Peyer's patch (tissue), 4 donors: ENCODE data around the gene TNFRSF8. TPM values are rescaled to one million over a fixed set of nuclear protein-coding genes. Genes with fewer than 3 reads are reported as not detected.

Source experiments
- DNase-seq, 3 donors: peaks; one replicate each; pipeline ENCODE4 v3.0.0-alpha.2; 2017 to 2019
- H3K27ac ChIP-seq, 4 donors: fragments of 200-600 bp; sonication (generic); one replicate each; pipeline ENCODE4 v1.5.1; 2016 to 2019
- H3K27me3 ChIP-seq, 2 donors: fragments of 200-600 bp; sonication (generic); one replicate each; pipeline ENCODE4 v1.5.1; 2019
- H3K36me3 ChIP-seq, 3 donors: fragments of 200-600 bp; sonication (generic); one replicate each; pipeline ENCODE4 v1.5.1; 2016 to 2019
- H3K4me1 ChIP-seq, 4 donors: fragments of 200-600 bp; sonication (generic); one replicate each; pipeline ENCODE4 v1.5.1; 2016 to 2019
- H3K4me3 ChIP-seq, 4 donors: fragments of 200-600 bp; sonication (generic); 1 replicate in 3 of 4; 2 replicates in 1 of 4; pipeline ENCODE4 v1.5.1; 2016 to 2019; ENCODE audit warnings: mild to moderate bottlenecking in 1 of 4
- H3K9me3 ChIP-seq, 4 donors: fragments of 200-600 bp; sonication (generic); one replicate each; pipeline ENCODE4 v1.5.1; 2016 to 2019; ENCODE audit warnings: mild to moderate bottlenecking in 1 of 4
- POLR2A ChIP-seq, 2 donors: fragments of 450-650 bp; IDR thresholded peaks; one replicate each; pipeline ENCODE4 v1.5.1; 2017; ENCODE audit warnings: antibody characterized with exemption in 2 of 2, mild to moderate bottlenecking in 2 of 2, moderate library complexity in 2 of 2
- total RNA-seq, 4 donors: library from RNA; depleted of rRNA; stranded (reverse); fragments of >200 nt; gene quantifications; one replicate each; pipeline ENCODE4 v1.1.0, GENCODE V29; 2016
- TF ChIP-seq, protein P1 (sequence below), 6 experiments: fragments of 450-650 bp in 4 of 6; fragments of 200-600 bp in 2 of 6; sonication (generic) in 1 of 6; IDR thresholded peaks; one replicate each; pipeline ENCODE4 v1.5.1; 2017 to 2019; ENCODE audit warnings: antibody characterized with exemption in 6 of 6, mild to moderate bottlenecking in 3 of 6, moderate library complexity in 1 of 6

The TNFRSF8 gene
- total RNA-seq, 4 donors from 2014 or later: not detected

GRCh38 chr1:12129624-12130023, 66.5 kb downstream of the TNFRSF8 start:
- Histone ChIP-seq H3K4me1 (peaks cover 0 to 25% (median 17%) of the 10 kb centered on the region in 4 donors), H3K36me3 (no peaks in the 10 kb centered on the region), H3K27me3 (no peaks in the 10 kb centered on the region), H3K9me3 (no peaks in the 10 kb centered on the region), H3K27ac (no peak overlapping the region), H3K4me3 (no peak overlapping the region)
- peak in 1 of 3 donors; percentile 76 for DNase-seq
- no peak for TF ChIP-seq POLR2A (IDR thresholded peaks at IDR 0.05)
- TF ChIP-seq, protein P1, sequence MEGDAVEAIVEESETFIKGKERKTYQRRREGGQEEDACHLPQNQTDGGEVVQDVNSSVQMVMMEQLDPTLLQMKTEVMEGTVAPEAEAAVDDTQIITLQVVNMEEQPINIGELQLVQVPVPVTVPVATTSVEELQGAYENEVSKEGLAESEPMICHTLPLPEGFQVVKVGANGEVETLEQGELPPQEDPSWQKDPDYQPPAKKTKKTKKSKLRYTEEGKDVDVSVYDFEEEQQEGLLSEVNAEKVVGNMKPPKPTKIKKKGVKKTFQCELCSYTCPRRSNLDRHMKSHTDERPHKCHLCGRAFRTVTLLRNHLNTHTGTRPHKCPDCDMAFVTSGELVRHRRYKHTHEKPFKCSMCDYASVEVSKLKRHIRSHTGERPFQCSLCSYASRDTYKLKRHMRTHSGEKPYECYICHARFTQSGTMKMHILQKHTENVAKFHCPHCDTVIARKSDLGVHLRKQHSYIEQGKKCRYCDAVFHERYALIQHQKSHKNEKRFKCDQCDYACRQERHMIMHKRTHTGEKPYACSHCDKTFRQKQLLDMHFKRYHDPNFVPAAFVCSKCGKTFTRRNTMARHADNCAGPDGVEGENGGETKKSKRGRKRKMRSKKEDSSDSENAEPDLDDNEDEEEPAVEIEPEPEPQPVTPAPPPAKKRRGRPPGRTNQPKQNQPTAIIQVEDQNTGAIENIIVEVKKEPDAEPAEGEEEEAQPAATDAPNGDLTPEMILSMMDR (IDR thresholded peaks at IDR 0.05): no peak

DNA sequence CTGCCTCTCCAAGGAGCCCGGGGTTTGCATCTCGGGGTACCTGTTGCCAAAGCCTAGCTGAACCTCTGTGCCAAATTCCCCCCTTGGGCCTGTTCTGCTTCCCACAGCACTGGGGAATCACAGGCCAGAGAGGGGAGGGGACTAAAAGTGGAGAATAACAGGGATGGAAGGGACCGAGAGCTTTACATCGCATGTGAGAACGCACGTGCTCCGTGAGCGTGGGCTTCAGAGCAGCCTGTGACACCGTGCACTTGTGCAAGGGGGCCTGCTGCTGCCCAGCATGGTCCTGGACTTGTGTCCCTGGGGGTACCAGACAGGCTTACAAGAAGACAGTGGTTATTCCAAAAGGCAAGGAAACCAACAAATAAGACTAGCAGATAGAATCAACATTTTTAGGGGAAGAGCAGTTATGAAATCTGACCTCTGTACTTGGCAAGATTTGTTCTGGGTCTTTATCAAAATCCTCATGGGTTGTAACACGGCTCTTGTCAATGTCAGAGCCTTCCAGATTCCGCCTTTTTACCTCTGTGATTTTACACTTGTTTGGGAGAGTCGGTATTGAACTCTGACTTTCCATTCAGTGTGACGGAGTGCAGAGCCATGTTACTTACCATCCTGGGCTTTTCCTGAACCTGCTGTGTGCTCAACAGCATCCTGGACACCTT, 67.5 kb downstream of the TNFRSF8 start:
- TF ChIP-seq, protein P1 (IDR thresholded peaks at IDR 0.05): no peak
- TF ChIP-seq POLR2A (IDR thresholded peaks at IDR 0.05): no peak
- no peaks in the 10 kb centered on the region for H3K27me3 ChIP-seq
- H3K9me3 ChIP-seq: no peaks in the 10 kb centered on the region
- H3K36me3 ChIP-seq: no peaks in the 10 kb centered on the region
- H3K4me1 ChIP-seq: peaks cover 0 to 17% (median 10%) of the 10 kb centered on the region in 4 donors
- no peak for DNase-seq
- no peak overlapping the region for H3K27ac ChIP-seq
- no peak overlapping the region for H3K4me3 ChIP-seq

DNA sequence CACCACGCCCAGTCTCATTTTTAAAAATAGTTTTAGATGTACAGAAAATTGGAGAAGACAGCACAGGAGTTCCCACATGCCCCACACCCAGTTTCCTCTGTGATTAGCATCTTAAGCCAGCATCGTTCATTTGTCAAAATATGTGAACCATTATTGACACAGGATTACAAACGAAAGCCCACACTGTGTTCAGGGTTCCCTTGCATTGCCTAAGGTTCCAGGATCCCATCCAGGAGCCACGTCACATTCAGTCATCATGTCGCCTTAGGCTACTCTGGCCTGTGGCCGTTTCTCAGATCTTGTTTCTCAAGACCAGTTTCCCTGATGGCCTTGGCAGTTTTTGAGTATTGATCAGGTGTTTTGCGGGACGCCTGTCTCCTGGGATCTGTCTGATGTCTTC, 69.0 kb downstream of the TNFRSF8 start:
- no peaks in the 10 kb centered on the region for H3K9me3 ChIP-seq
- TF ChIP-seq POLR2A (IDR thresholded peaks at IDR 0.05): no peak
- TF ChIP-seq, protein P1 (IDR thresholded peaks at IDR 0.05): no peak
- H3K4me1 ChIP-seq: peaks cover 0 to 15% (median 4%) of the 10 kb centered on the region in 4 donors
- H3K27ac ChIP-seq: no peak overlapping the region
- no peak for DNase-seq
- no peaks in the 10 kb centered on the region for H3K27me3 ChIP-seq
- no peaks in the 10 kb centered on the region for H3K36me3 ChIP-seq
- no peak overlapping the region for H3K4me3 ChIP-seq

DNA sequence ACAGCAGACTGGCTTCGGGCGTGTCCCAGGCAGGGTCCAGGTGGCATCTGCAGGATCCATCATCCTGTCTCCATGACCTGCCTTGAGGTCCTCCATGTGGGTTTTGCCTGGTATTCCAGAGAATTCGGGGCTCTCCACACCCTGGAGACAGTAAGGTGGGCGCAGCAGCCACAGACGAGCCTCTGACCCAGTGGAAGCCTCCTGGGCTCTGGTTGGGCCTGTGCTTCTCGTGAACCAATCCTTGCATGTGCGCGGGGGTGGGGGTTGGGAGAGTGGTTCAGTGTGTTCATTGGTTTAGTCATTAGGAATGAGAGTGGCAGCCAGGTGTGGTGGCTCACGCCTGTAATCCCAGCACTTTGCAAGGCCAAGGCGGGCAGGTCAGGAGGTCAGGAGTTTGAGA, 71.6 kb downstream of the TNFRSF8 start:
- no peaks in the 10 kb centered on the region for H3K27me3 ChIP-seq
- no peak overlapping the region for H3K27ac ChIP-seq
- no peaks in the 10 kb centered on the region for H3K36me3 ChIP-seq
- no peak for DNase-seq
- H3K9me3 ChIP-seq: no peaks in the 10 kb centered on the region
- no peak overlapping the region for H3K4me3 ChIP-seq
- TF ChIP-seq, protein P1 (IDR thresholded peaks at IDR 0.05): no peak
- no peak for TF ChIP-seq POLR2A (IDR thresholded peaks at IDR 0.05)
- peaks cover 0 to 15% (median 4%) of the 10 kb centered on the region in 4 donors for H3K4me1 ChIP-seq

- TF ChIP-seq POLR2A (IDR thresholded peaks at IDR 0.05): no peak
- TF ChIP-seq, protein P1 (IDR thresholded peaks at IDR 0.05): no peak
- Histone ChIP-seq H3K27ac (peak overlapping the region in 1 of 4 donors; percentile 38), H3K27me3 (no peaks in the 10 kb centered on the region), H3K4me1 (peaks cover 0 to 15% (median 2%) of the 10 kb centered on the region in 4 donors), H3K4me3 (no peak overlapping the region), H3K36me3 (no peaks in the 10 kb centered on the region), H3K9me3 (no peaks in the 10 kb centered on the region)
- no peak for DNase-seq
Observed at GRCh38 chr1:12135612-12136011, 72.5 kb downstream of the TNFRSF8 start.
